ENCODE results near the gene SH3D21.

DNA sequence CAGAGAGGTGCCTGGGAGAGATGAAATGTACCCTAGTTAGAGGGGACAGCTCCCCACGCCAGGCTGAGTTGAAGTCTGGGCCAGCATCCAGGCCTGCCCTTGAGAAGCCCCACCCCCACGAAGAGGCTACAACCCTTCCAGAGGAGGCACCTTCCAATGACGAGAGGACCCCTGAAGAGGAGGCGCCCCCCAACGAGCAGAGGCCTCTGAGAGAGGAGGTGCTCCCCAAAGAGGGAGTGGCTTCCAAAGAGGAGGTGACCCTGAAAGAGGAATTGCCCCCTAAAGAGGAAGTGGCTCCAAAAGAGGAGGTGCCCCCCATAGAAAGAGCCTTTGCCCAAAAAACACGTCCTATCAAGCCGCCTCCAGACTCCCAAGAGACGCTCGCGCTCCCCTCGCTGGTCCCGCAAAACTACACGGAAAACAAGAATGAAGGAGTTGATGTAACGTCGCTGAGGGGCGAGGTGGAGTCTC lies 14.2 kb downstream of the SH3D21 start:
- TF ChIP-seq, protein P1, sequence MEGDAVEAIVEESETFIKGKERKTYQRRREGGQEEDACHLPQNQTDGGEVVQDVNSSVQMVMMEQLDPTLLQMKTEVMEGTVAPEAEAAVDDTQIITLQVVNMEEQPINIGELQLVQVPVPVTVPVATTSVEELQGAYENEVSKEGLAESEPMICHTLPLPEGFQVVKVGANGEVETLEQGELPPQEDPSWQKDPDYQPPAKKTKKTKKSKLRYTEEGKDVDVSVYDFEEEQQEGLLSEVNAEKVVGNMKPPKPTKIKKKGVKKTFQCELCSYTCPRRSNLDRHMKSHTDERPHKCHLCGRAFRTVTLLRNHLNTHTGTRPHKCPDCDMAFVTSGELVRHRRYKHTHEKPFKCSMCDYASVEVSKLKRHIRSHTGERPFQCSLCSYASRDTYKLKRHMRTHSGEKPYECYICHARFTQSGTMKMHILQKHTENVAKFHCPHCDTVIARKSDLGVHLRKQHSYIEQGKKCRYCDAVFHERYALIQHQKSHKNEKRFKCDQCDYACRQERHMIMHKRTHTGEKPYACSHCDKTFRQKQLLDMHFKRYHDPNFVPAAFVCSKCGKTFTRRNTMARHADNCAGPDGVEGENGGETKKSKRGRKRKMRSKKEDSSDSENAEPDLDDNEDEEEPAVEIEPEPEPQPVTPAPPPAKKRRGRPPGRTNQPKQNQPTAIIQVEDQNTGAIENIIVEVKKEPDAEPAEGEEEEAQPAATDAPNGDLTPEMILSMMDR (IDR thresholded peaks at IDR 0.05; ENCODE audit: insufficient read depth, low read length) = no peak
- TF ChIP-seq, protein P2, sequence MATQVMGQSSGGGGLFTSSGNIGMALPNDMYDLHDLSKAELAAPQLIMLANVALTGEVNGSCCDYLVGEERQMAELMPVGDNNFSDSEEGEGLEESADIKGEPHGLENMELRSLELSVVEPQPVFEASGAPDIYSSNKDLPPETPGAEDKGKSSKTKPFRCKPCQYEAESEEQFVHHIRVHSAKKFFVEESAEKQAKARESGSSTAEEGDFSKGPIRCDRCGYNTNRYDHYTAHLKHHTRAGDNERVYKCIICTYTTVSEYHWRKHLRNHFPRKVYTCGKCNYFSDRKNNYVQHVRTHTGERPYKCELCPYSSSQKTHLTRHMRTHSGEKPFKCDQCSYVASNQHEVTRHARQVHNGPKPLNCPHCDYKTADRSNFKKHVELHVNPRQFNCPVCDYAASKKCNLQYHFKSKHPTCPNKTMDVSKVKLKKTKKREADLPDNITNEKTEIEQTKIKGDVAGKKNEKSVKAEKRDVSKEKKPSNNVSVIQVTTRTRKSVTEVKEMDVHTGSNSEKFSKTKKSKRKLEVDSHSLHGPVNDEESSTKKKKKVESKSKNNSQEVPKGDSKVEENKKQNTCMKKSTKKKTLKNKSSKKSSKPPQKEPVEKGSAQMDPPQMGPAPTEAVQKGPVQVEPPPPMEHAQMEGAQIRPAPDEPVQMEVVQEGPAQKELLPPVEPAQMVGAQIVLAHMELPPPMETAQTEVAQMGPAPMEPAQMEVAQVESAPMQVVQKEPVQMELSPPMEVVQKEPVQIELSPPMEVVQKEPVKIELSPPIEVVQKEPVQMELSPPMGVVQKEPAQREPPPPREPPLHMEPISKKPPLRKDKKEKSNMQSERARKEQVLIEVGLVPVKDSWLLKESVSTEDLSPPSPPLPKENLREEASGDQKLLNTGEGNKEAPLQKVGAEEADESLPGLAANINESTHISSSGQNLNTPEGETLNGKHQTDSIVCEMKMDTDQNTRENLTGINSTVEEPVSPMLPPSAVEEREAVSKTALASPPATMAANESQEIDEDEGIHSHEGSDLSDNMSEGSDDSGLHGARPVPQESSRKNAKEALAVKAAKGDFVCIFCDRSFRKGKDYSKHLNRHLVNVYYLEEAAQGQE (IDR thresholded peaks at IDR 0.05; ENCODE audit: insufficient replicate concordance, low read depth) = no peak
- no peak for TF ChIP-seq GABPA (IDR thresholded peaks at IDR 0.05; ENCODE audit: low read depth)
- no peak for TF ChIP-seq POLR2AphosphoS5 (IDR thresholded peaks at IDR 0.05; ENCODE audit: low read depth)

All from HL-60 (cell line).